Measurements from ENCODE around the gene GYPC.

Gene GYPC

GRCh38 chr2:126732682-126733245 lies 76.8 kb downstream of the GYPC start:
- DNase-seq, result no peak

GRCh38 chr2:126733795-126734194 lies 77.8 kb downstream of the GYPC start:
- no peak for DNase-seq

- DNase-seq, result no peak
Observed at GRCh38 chr2:126736133-126736874, 80.3 kb downstream of the GYPC start.

- DNase-seq, result no peak
Observed at GRCh38 chr2:126739141-126739540, 83.2 kb downstream of the GYPC start.

- no peak for DNase-seq
Observed at GRCh38 chr2:126744640-126745039, 88.7 kb downstream of the GYPC start.

Measured in suppressor macrophage treated with lipopolysaccharide for 4 hours (primary cell).